Sigmoid colon (tissue), 7 donors: ENCODE measurements around the gene CCDC61. TPM values are rescaled to one million over a fixed set of nuclear protein-coding genes. Genes with fewer than 3 reads are reported as not detected.

Experiments used
- DNase-seq: peaks from one replicate; pipeline ENCODE4 v3.0.0-alpha.2; 2019
- H3K27ac ChIP-seq, 4 donors: fragments of 200-600 bp; sonication (generic); one replicate each; pipeline ENCODE4 v1.5.1; 2016 to 2019; ENCODE audit warnings: mild to moderate bottlenecking in 1 of 4
- H3K27me3 ChIP-seq, 3 donors: fragments of 200-600 bp; sonication (generic); one replicate each; pipeline ENCODE4 v1.5.1; 2019; ENCODE audit warnings: mild to moderate bottlenecking in 1 of 3
- H3K36me3 ChIP-seq, 4 donors: fragments of 200-600 bp; sonication (generic); one replicate each; pipeline ENCODE4 v1.5.1; 2016 to 2019
- H3K4me1 ChIP-seq, 4 donors: fragments of 200-600 bp; sonication (generic); one replicate each; pipeline ENCODE4 v1.5.1; 2017 to 2019
- H3K4me3 ChIP-seq, 4 donors: fragments of 200-600 bp; sonication (generic); one replicate each; pipeline ENCODE4 v1.5.1; 2017 to 2019; ENCODE audit warnings: mild to moderate bottlenecking in 2 of 4, moderate library complexity in 1 of 4
- H3K9me3 ChIP-seq, 4 donors: fragments of 200-600 bp in 3 of 4; sonication (generic) in 3 of 4; one replicate each; pipeline versions ENCODE4 v1.5.1 to v1.6.1; 2013 to 2019
- CTCF ChIP-seq, 4 experiments: fragments of 450-650 bp in 3 of 4; fragments of 200-600 bp in 1 of 4; IDR thresholded peaks; one replicate each; pipeline ENCODE4 v1.5.1; 2016 to 2019; ENCODE audit warnings: antibody characterized with exemption in 4 of 4, mild to moderate bottlenecking in 3 of 4, moderate library complexity in 2 of 4
- EP300 ChIP-seq, 4 donors: sonication (generic); formaldehyde crosslinking; IDR thresholded peaks; one replicate each; pipeline ENCODE4 v1.6.1; 2017; ENCODE audit warnings: antibody characterized with exemption in 4 of 4
- POLR2A ChIP-seq, 2 donors: fragments of 450-650 bp; IDR thresholded peaks; one replicate each; pipeline ENCODE4 v1.6.1; 2016; ENCODE audit warnings: antibody characterized with exemption in 2 of 2, mild to moderate bottlenecking in 2 of 2, moderate library complexity in 2 of 2
- POLR2AphosphoS5 ChIP-seq, 4 donors: sonication (generic); formaldehyde crosslinking; IDR thresholded peaks; one replicate each; pipeline ENCODE4 v1.6.1; 2017; ENCODE audit warnings: antibody characterized with exemption in 4 of 4
- WGBS, 2 donors: extraction: QIAGEN DNeasy Blood & Tissue Kit; methylation state at CpG; one replicate each; pipeline ENCODE4 v1.1.7; 2013; 5-methylcytosine and 5-hydroxymethylcytosine counted together
- intact Hi-C: fragments of 100-400 bp; cut with DNase I; formaldehyde crosslinking; loops from one replicate; pipeline ENCODE4 v1.15.1; 2023
- polyA plus RNA-seq, 3 donors: library from polyadenylated mRNA; stranded (reverse); fragments of 200-250 nt; gene quantifications; one replicate each; pipeline ENCODE4 v1.2.3, GENCODE V29; 2013
- small RNA-seq, 3 donors: library from RNA; depleted of rRNA; stranded (forward); fragments of <200 nt; gene quantifications; one replicate each; pipeline ENCODE3, GENCODE V24; 2016
- total RNA-seq, 4 donors: library from RNA; depleted of rRNA; stranded (reverse); fragments of >200 nt; gene quantifications; one replicate each; pipeline ENCODE4 v1.1.0, GENCODE V29; 2016
- donor health status: healthy with polysubstance abuse.
- donor health status: Bipolar disorder and iron deficiency.
- donor health status: healthy.

Gene CCDC61
- total and polyA plus RNA-seq, 7 donors = 5.0 to 16.3 (median 10.6) TPM

- Histone ChIP-seq H3K4me3 (no peak overlapping the region), H3K9me3 (no peaks in the 10 kb centered on the region), H3K4me1 (no peaks in the 10 kb centered on the region), H3K27me3 (peaks cover 0 to 24% (median 0%) of the 10 kb centered on the region in 3 donors), H3K27ac (no peak overlapping the region), H3K36me3 (no peaks in the 10 kb centered on the region)
- intact Hi-C loops = no loop called here
- WGBS, 2 donors = 66 to 75% methylated on average over 3 of the region's 3 CpGs
- TF ChIP-seq POLR2A (IDR thresholded peaks at IDR 0.05) = no peak
- no peak for TF ChIP-seq EP300 (IDR thresholded peaks at IDR 0.05)
- TF ChIP-seq CTCF (IDR thresholded peaks at IDR 0.05) = no peak
- TF ChIP-seq POLR2AphosphoS5 (IDR thresholded peaks at IDR 0.05) = no peak
- DNase-seq = no peak
These were observed 67.9 kb downstream of the CCDC61 start for GRCh38 chr19:46063201-46063600.

DNA sequence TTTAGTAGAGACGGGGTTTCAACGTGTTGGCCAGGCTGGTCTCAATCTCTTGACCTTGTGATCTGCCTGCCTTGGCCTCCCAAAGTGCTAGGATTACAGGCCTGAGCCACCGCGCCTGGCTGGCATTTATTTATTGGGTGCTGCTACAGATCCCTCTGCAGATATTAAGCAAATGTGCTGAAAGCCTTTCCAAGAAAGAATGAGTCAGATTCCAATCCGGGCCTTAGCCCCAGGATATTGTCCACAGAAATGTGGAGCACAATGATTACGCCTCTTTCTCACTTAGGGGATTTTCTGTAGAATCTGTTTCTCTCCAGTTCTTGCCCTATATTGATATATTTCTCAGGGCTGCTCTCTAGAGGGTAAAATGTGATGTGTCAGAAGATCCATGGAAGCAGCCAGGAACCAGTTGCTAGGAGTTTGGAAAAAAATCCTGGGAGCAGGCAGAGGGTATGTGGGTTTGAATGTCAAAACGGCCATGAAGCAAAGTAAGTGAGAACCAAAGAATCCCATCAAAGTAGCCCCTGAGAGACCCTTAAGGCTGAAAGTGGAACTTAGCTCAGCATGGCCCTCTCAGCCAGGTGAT lies 70.3 kb downstream of the CCDC61 start:
- DNase-seq = no peak
- TF ChIP-seq POLR2AphosphoS5 (IDR thresholded peaks at IDR 0.05) (no peak), CTCF (IDR thresholded peaks at IDR 0.05) (no peak), POLR2A (IDR thresholded peaks at IDR 0.05) (no peak), EP300 (IDR thresholded peaks at IDR 0.05) (no peak)
- no peak overlapping the region for H3K27ac ChIP-seq
- H3K4me3 ChIP-seq = no peak overlapping the region
- H3K4me1 ChIP-seq = no peaks in the 10 kb centered on the region
- WGBS, 2 donors = 81 to 86% methylated on average over 7 of the region's 7 CpGs
- peaks cover 0 to 17% (median 0%) of the 10 kb centered on the region in 3 donors for H3K27me3 ChIP-seq
- no peaks in the 10 kb centered on the region for H3K36me3 ChIP-seq
- intact Hi-C loops = no loop called here
- no peaks in the 10 kb centered on the region for H3K9me3 ChIP-seq

GRCh38 chr19:46066471-46066870 lies 71.2 kb downstream of the CCDC61 start:
- no peak for DNase-seq
- no peak overlapping the region for H3K4me3 ChIP-seq
- intact Hi-C loops = no loop called here
- 85 to 91% methylated on average over 1 of the region's 1 CpG for whole genome bisulfite sequencing, 2 donors
- H3K27ac ChIP-seq = no peak overlapping the region
- TF ChIP-seq CTCF (IDR thresholded peaks at IDR 0.05) (no peak), POLR2AphosphoS5 (IDR thresholded peaks at IDR 0.05) (no peak), EP300 (IDR thresholded peaks at IDR 0.05) (no peak), POLR2A (IDR thresholded peaks at IDR 0.05) (no peak)
- H3K36me3 ChIP-seq = no peaks in the 10 kb centered on the region
- H3K4me1 ChIP-seq = no peaks in the 10 kb centered on the region
- H3K27me3 ChIP-seq = peaks cover 0 to 25% (median 6%) of the 10 kb centered on the region in 3 donors
- no peaks in the 10 kb centered on the region for H3K9me3 ChIP-seq

GRCh38 chr19:46067691-46068090 lies 72.4 kb downstream of the CCDC61 start:
- intact Hi-C loops = no loop called here
- Histone ChIP-seq H3K36me3 (no peaks in the 10 kb centered on the region), H3K9me3 (no peaks in the 10 kb centered on the region), H3K27ac (no peak overlapping the region), H3K4me1 (no peaks in the 10 kb centered on the region), H3K27me3 (peaks cover 0 to 32% (median 18%) of the 10 kb centered on the region in 3 donors), H3K4me3 (no peak overlapping the region)
- no peak for DNase-seq
- TF ChIP-seq CTCF (IDR thresholded peaks at IDR 0.05) = no peak
- TF ChIP-seq EP300 (IDR thresholded peaks at IDR 0.05) = no peak
- TF ChIP-seq POLR2AphosphoS5 (IDR thresholded peaks at IDR 0.05) = no peak
- no peak for TF ChIP-seq POLR2A (IDR thresholded peaks at IDR 0.05)
- WGBS, 2 donors = 87 to 93% methylated on average over 1 of the region's 1 CpG

Small RNAs within 50 kb of the gene (small RNA-seq; reads per million reads assigned to genes)
- 34.8 to 76.4 (median 70.0) reads per million in 3 donors for gene MIR769

Other genes with a start within 250 kb of the CCDC61 start
- gene SIX5, start 226.2 kb upstream of the CCDC61 start, total RNA-seq = 10 to 100 TPM; 16.8 to 20.7 (median 18.7) TPM
- 10 to 100 TPM in 1 of 3 donors, 1 to 10 TPM in 2; 4.2 to 11.6 (median 7.8) TPM for gene SIX5, start 226.2 kb upstream of the CCDC61 start, polyA plus RNA-seq
- 100 to 1,000 TPM in 3 of 4 donors, 10 to 100 TPM in 1; 62.2 to 219 (median 168) TPM for gene DMPK, start 213.0 kb upstream of the CCDC61 start, total RNA-seq
- gene DMPK, start 213.0 kb upstream of the CCDC61 start, polyA plus RNA-seq = 10 to 100 TPM in 1 of 3 donors, 1 to 10 TPM in 2; 7.2 to 43.0 (median 8.8) TPM
- gene DMWD, start 202.6 kb upstream of the CCDC61 start, total RNA-seq = 10 to 100 TPM; 21.1 to 59.5 (median 36.8) TPM
- 10 to 100 TPM; 13.2 to 30.4 (median 14.8) TPM for gene DMWD, start 202.6 kb upstream of the CCDC61 start, polyA plus RNA-seq
- not detected for gene RSPH6A, start 180.2 kb upstream of the CCDC61 start, total RNA-seq
- gene RSPH6A, start 180.2 kb upstream of the CCDC61 start, polyA plus RNA-seq = under 1 TPM in 1 of 3 donors, not detected in 2; 0.12 TPM
- 10 to 100 TPM; 18.2 to 31.3 (median 25.3) TPM for gene SYMPK, start 132.3 kb upstream of the CCDC61 start, total RNA-seq
- 10 to 100 TPM; 26.4 to 84.4 (median 30.7) TPM for gene SYMPK, start 132.3 kb upstream of the CCDC61 start, polyA plus RNA-seq
- under 1 TPM in 1 of 4 donors, not detected in 3; 0.49 TPM for gene FOXA3, start 131.1 kb upstream of the CCDC61 start, total RNA-seq
- gene FOXA3, start 131.1 kb upstream of the CCDC61 start, polyA plus RNA-seq = 10 to 100 TPM; 28.1 to 72.8 (median 57.1) TPM
- gene IRF2BP1, start 109.3 kb upstream of the CCDC61 start, total RNA-seq = 10 to 100 TPM; 18.0 to 25.5 (median 20.8) TPM
- gene IRF2BP1, start 109.3 kb upstream of the CCDC61 start, polyA plus RNA-seq = 10 to 100 TPM in 2 of 3 donors, 1 to 10 TPM in 1; 7.8 to 15.2 (median 11.3) TPM
- 1 to 10 TPM; 1.8 to 6.1 (median 3.0) TPM for gene MYPOP, start 92.9 kb upstream of the CCDC61 start, total RNA-seq
- gene MYPOP, start 92.9 kb upstream of the CCDC61 start, polyA plus RNA-seq = 1 to 10 TPM; 6.2 to 8.3 (median 6.6) TPM
- not detected for gene NANOS2, start 80.7 kb upstream of the CCDC61 start, total RNA-seq
- under 1 TPM in 2 of 3 donors, not detected in 1; 0.46 to 0.60 TPM for gene NANOS2, start 80.7 kb upstream of the CCDC61 start, polyA plus RNA-seq
- 1 to 10 TPM in 2 of 4 donors, under 1 TPM in 2; 0.36 to 3.0 (median 1.2) TPM for gene NOVA2, start 21.6 kb upstream of the CCDC61 start, total RNA-seq
- 1 to 10 TPM in 1 of 3 donors, under 1 TPM in 2; 0.23 to 1.1 (median 0.60) TPM for gene NOVA2, start 21.6 kb upstream of the CCDC61 start, polyA plus RNA-seq
- gene PGLYRP1, start 27.6 kb downstream of the CCDC61 start, total RNA-seq = not detected
- gene PGLYRP1, start 27.6 kb downstream of the CCDC61 start, polyA plus RNA-seq = under 1 TPM in 1 of 3 donors, not detected in 2; 0.12 TPM
- gene IGFL4, start 45.5 kb downstream of the CCDC61 start, total RNA-seq = not detected
- gene IGFL4, start 45.5 kb downstream of the CCDC61 start, polyA plus RNA-seq = not detected
- not detected for gene IGFL3, start 129.2 kb downstream of the CCDC61 start, total RNA-seq
- gene IGFL3, start 129.2 kb downstream of the CCDC61 start, polyA plus RNA-seq = not detected
- 1 to 10 TPM in 1 of 4 donors, under 1 TPM in 1, not detected in 2; 0.49 to 1.8 TPM for gene IGFL2, start 152.8 kb downstream of the CCDC61 start, total RNA-seq
- 1 to 10 TPM in 1 of 3 donors, not detected in 2; 1.1 TPM for gene IGFL2, start 152.8 kb downstream of the CCDC61 start, polyA plus RNA-seq
- not detected for gene IGFL1, start 234.3 kb downstream of the CCDC61 start, total RNA-seq
- not detected for gene IGFL1, start 234.3 kb downstream of the CCDC61 start, polyA plus RNA-seq